Stomach (tissue), 9 donors: ENCODE results near the gene IL36RN. TPM values are rescaled to one million over a fixed set of nuclear protein-coding genes. Genes with fewer than 3 reads are reported as not detected.

Experiments
- DNase-seq, 2 donors: peaks; one replicate each; pipeline versions ENCODE4 v3.0.0 to v3.0.0-alpha.2; 2013 to 2019
- H3K27ac ChIP-seq, 5 donors: fragments of 200-600 bp in 4 of 5; sonication (generic) in 4 of 5; one replicate each; pipeline ENCODE4 v1.5.1; 2013 to 2019; ENCODE audit warnings: mild to moderate bottlenecking in 1 of 5, moderate library complexity in 1 of 5
- H3K27me3 ChIP-seq, 3 donors: fragments of 200-600 bp; sonication (generic); one replicate each; pipeline ENCODE4 v1.5.1; 2017 to 2019; ENCODE audit warnings: mixed run types in 1 of 3
- H3K36me3 ChIP-seq, 4 donors: fragments of 200-600 bp; sonication (generic); 1 replicate in 3 of 4; 2 replicates in 1 of 4; pipeline ENCODE4 v1.5.1; 2016 to 2019
- H3K4me1 ChIP-seq, 4 donors: fragments of 200-600 bp; sonication (generic); one replicate each; pipeline ENCODE4 v1.5.1; 2016 to 2019
- H3K4me3 ChIP-seq, 4 donors: fragments of 200-600 bp; sonication (generic) in 3 of 4; one replicate each; pipeline ENCODE4 v1.5.1; 2016 to 2019; ENCODE audit warnings: mild to moderate bottlenecking in 1 of 4
- H3K9me3 ChIP-seq, 4 donors: fragments of 200-600 bp; sonication (generic); one replicate each; pipeline ENCODE4 v1.5.1; 2016 to 2019
- EP300 ChIP-seq: sonication (generic); formaldehyde crosslinking; IDR thresholded peaks from one replicate; pipeline ENCODE4 v1.6.1; 2017; ENCODE audit warnings: antibody characterized with exemption
- POLR2A ChIP-seq, 4 donors: fragments of 450-650 bp; IDR thresholded peaks; one replicate each; pipeline ENCODE4 v1.6.1; 2016; ENCODE audit warnings: antibody characterized with exemption in 4 of 4, control low read depth in 2 of 4, mild to moderate bottlenecking in 1 of 4, moderate library complexity in 1 of 4
- POLR2AphosphoS5 ChIP-seq, 3 donors: sonication (generic); formaldehyde crosslinking; IDR thresholded peaks; one replicate each; pipeline ENCODE4 v1.6.1; 2016; ENCODE audit warnings: antibody characterized with exemption in 3 of 3
- WGBS, 5 donors: extraction: QIAGEN DNeasy Blood & Tissue Kit in 3 of 5; methylation state at CpG; one replicate each; pipeline versions ENCODE4 v1.1.5 to v1.1.7; 2013 to 2018; 5-methylcytosine and 5-hydroxymethylcytosine counted together
- intact Hi-C: fragments of 100-400 bp; cut with DNase I; formaldehyde crosslinking; loops from one replicate; pipeline ENCODE4 v1.15.1; 2023; ENCODE audit warnings: low total_unique reads
- polyA plus RNA-seq, 3 donors: library from polyadenylated mRNA; stranded (reverse); fragments of 200-250 nt; gene quantifications; one replicate each; pipeline ENCODE4 v1.2.3, GENCODE V29; 2013
- total RNA-seq, 5 donors: library from RNA; depleted of rRNA; stranded (reverse); fragments of >200 nt; gene quantifications; one replicate each; pipeline versions ENCODE4 v1.1.0 to v1.2.3, GENCODE V29; 2014 to 2016
- TF ChIP-seq, protein P1 (sequence below), 7 experiments: fragments of 450-650 bp in 4 of 7; fragments of 200-600 bp in 3 of 7; sonication (generic) in 3 of 7; IDR thresholded peaks; one replicate each; pipeline ENCODE4 v1.5.1; 2016 to 2019; ENCODE audit warnings: antibody characterized with exemption in 7 of 7, control low read depth in 2 of 7, mild to moderate bottlenecking in 1 of 7
- donor health status: healthy with polysubstance abuse.
- donor health status: Bipolar disorder and iron deficiency.
- donor health status: healthy.

The IL36RN gene
- total and polyA plus RNA-seq, 8 donors: 1.8 TPM; not detected in 7

DNA sequence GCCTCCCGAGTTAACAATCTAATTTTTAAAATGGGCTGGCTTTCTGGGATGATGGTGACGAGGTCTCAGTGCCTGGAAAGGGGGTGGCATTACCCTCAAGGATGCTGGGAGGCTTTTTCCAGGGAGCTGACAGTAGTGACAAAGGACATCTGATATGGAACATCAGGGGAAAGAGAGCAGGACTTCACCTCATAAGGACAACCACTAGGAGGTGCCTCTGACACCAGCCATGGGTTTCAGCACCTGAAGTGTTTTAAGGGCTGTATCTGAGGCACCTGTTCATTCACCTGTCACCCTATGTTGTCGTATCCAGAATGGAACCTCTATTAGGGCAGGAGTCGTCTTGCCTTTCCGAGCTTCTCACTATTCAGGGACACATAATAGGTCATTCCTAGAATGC lies 17.1 kb upstream of the IL36RN start:
- Histone ChIP-seq H3K36me3 (no peaks in the 10 kb centered on the region), H3K27me3 (no peaks in the 10 kb centered on the region), H3K4me3 (no peak overlapping the region), H3K4me1 (peaks cover 5 to 23% (median 12%) of the 10 kb centered on the region in 4 donors), H3K9me3 (no peaks in the 10 kb centered on the region), H3K27ac (no peak overlapping the region)
- TF ChIP-seq POLR2AphosphoS5 (IDR thresholded peaks at IDR 0.05) (no peak), EP300 (no peak), POLR2A (IDR thresholded peaks at IDR 0.05) (no peak)
- TF ChIP-seq, protein P1, sequence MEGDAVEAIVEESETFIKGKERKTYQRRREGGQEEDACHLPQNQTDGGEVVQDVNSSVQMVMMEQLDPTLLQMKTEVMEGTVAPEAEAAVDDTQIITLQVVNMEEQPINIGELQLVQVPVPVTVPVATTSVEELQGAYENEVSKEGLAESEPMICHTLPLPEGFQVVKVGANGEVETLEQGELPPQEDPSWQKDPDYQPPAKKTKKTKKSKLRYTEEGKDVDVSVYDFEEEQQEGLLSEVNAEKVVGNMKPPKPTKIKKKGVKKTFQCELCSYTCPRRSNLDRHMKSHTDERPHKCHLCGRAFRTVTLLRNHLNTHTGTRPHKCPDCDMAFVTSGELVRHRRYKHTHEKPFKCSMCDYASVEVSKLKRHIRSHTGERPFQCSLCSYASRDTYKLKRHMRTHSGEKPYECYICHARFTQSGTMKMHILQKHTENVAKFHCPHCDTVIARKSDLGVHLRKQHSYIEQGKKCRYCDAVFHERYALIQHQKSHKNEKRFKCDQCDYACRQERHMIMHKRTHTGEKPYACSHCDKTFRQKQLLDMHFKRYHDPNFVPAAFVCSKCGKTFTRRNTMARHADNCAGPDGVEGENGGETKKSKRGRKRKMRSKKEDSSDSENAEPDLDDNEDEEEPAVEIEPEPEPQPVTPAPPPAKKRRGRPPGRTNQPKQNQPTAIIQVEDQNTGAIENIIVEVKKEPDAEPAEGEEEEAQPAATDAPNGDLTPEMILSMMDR (IDR thresholded peaks at IDR 0.05): no peak
- intact Hi-C loops: no loop called here
- no peak for DNase-seq
- 71 to 84% (median 81%) methylated on average over 5 of the region's 5 CpGs for WGBS, 5 donors

DNA sequence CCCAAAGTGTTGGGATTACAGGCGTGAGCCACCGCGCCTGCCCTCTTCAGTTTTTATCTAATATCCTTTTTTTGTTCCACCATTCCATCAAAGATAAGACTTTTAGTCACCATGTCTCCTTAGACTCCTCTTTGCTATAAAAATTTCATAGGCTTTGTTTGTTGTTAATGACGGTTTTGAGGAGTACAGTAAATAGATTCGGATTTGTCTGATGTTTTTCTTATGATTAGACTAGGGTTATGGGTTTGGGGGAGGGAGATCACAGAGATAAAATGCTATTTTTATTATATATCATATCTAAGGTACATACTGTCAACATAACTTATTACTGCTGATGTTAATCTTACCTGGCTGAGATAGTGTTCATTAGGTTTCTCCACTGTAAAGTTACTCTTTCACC lies 12.5 kb upstream of the IL36RN start:
- no peaks in the 10 kb centered on the region for H3K27me3 ChIP-seq
- H3K4me1 ChIP-seq: no peaks in the 10 kb centered on the region
- 73 to 83% (median 81%) methylated on average over 5 of the region's 5 CpGs for WGBS, 5 donors
- TF ChIP-seq POLR2A (IDR thresholded peaks at IDR 0.05): no peak
- H3K9me3 ChIP-seq: peaks cover 0 to 6% (median 2%) of the 10 kb centered on the region in 4 donors
- intact Hi-C loops: no loop called here
- no peak overlapping the region for H3K27ac ChIP-seq
- H3K36me3 ChIP-seq: no peaks in the 10 kb centered on the region
- DNase-seq: no peak
- no peak overlapping the region for H3K4me3 ChIP-seq

DNA sequence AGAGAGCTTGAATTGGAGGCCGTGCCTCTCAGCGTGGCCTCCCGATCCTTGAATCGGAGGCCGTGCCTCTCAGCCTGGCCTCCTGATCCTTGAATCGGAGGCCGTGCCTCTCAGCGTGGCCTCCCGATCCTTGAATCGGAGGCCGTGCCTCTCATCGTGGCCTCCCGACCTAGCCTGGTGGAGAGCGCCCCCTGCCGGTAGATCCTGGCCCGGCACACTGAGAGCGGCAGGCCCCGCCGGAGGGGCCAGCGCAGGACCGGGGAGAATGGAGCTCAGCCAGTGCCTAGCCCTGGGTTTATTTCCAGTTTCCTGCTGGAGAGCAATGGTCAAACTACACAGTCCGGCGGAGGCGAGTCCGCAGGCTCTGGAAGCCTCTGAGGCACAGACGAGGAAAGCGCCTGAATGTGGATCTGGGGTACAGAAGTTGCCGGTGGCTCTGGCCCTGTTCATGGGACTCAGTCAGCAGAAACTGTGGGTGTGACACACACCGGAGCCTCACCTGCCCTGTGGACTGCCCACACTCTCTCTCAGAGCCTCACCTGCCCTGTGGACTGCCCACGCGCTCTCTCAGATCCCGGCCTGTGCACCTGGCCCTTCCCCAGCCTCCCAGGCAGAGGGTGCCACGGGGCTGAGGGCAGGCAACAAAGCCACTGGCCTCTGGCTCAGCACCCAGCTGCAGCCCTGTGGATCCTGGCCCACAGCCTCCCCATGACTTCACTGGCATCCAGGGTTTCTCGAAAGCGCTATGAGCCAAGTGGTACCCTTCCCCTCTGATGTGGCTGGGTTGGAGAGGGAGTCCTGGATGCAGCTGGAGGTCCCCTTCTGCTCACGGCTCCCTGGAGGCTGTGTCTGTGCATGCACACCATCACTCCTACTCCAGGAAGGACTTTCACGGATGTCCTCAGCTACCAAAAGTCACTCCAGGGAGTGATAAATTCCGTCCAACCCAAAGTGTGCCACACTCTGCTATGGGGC lies 7.8 kb upstream of the IL36RN start:
- H3K4me3 ChIP-seq: no peak overlapping the region
- H3K9me3 ChIP-seq: peaks cover 0 to 17% (median 12%) of the 10 kb centered on the region in 4 donors
- no peak overlapping the region for H3K27ac ChIP-seq
- TF ChIP-seq, protein P1 (IDR thresholded peaks at IDR 0.05): no peak
- no peak for TF ChIP-seq EP300
- TF ChIP-seq POLR2AphosphoS5 (IDR thresholded peaks at IDR 0.05): no peak
- no peak for TF ChIP-seq POLR2A (IDR thresholded peaks at IDR 0.05)
- WGBS, 5 donors: 91 to 95% (median 94%) methylated on average over 15 to 38 of the region's 38 CpGs
- no peaks in the 10 kb centered on the region for H3K27me3 ChIP-seq
- DNase-seq: no peak
- H3K36me3 ChIP-seq: no peaks in the 10 kb centered on the region
- no peaks in the 10 kb centered on the region for H3K4me1 ChIP-seq
- intact Hi-C loops: no loop called here

DNA sequence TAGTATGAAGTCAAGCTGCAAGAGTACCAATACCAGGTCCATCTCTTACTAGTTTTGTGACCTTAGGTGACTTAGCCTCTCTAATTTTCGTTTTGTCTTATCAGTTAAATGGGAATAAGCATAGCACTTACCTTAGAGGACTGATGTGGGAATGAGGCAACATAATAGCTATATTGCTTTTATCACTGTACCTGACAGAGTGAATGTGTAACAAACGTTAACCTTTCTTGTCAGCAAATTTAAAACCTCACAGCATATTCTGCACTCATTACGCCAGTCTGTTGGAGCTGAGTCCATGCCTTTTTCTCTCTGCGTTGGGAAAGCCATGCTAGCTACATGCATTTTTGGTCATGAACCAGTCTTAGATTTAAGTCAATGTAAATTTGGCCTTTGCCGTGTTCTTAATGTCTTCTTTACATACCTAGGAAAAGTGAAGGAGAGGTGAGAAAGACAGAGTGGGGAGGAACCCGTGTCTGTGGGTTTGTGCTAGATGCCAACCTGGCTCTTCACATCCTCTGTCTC lies 6.5 kb upstream of the IL36RN start, which contains the start of gene IL36B:
Gene IL36B, minus strand, starts transcription at position 472 of the 522 bp plus-strand sequence.
- H3K36me3 ChIP-seq: no peaks in the 10 kb centered on the region
- peaks cover 0 to 17% (median 12%) of the 10 kb centered on the region in 4 donors for H3K9me3 ChIP-seq
- intact Hi-C loops: no loop called here
- H3K4me3 ChIP-seq: no peak within 1 kb of the TSS
- H3K4me1 ChIP-seq: no peaks in the 10 kb centered on the region
- no peak for DNase-seq
- no peaks in the 10 kb centered on the region for H3K27me3 ChIP-seq
- TF ChIP-seq, protein P1 (IDR thresholded peaks at IDR 0.05): no peak
- TF ChIP-seq EP300: no peak
- no peak for TF ChIP-seq POLR2A (IDR thresholded peaks at IDR 0.05)
- no peak for TF ChIP-seq POLR2AphosphoS5 (IDR thresholded peaks at IDR 0.05)
- 59 to 74% (median 69%) methylated on average over 6 of the region's 6 CpGs for whole genome bisulfite sequencing, 5 donors
- H3K27ac ChIP-seq: no peak within 1 kb of the TSS
